Parathyroid adenoma (tissue), 2 donors: ENCODE data around the gene ITFG1.

Experiments used
- H2AFZ ChIP-seq: fragments of 300-600 bp; sonication (generic); one replicate; pipeline ENCODE4 v1.7.0; 2017; ENCODE audit warnings: antibody characterized with exemption, mild to moderate bottlenecking
- H3K27ac ChIP-seq: fragments of 300-600 bp; sonication (generic); one replicate; pipeline ENCODE4 v1.7.0; 2017
- H3K27me3 ChIP-seq: fragments of 300-600 bp; sonication (generic); one replicate; pipeline ENCODE4 v1.7.0; 2017; ENCODE audit warnings: low read length; ENCODE audit not compliant: control insufficient read depth, insufficient read depth
- H3K36me3 ChIP-seq: fragments of 300-600 bp; sonication (generic); one replicate; pipeline ENCODE4 v1.7.0; 2017; ENCODE audit warnings: low read length; ENCODE audit not compliant: control insufficient read depth, insufficient read depth
- H3K4me1 ChIP-seq: fragments of 300-600 bp; sonication (generic); one replicate; pipeline ENCODE4 v1.7.0; 2017; ENCODE audit warnings: control low read depth
- H3K4me2 ChIP-seq: fragments of 300-600 bp; sonication (generic); one replicate; pipeline ENCODE4 v1.7.0; 2017; ENCODE audit warnings: low read length
- H3K4me3 ChIP-seq: fragments of 300-600 bp; sonication (generic); one replicate; pipeline ENCODE4 v1.7.0; 2017; ENCODE audit warnings: low read depth, low read length
- H3K79me2 ChIP-seq: fragments of 300-600 bp; sonication (generic); one replicate; pipeline ENCODE4 v1.7.0; 2017; ENCODE audit warnings: control low read depth
- H3K9ac ChIP-seq: fragments of 300-600 bp; sonication (generic); one replicate; pipeline ENCODE4 v1.7.0; 2017; ENCODE audit warnings: mild to moderate bottlenecking
- H3K9me3 ChIP-seq: fragments of 300-600 bp; sonication (generic); one replicate; pipeline ENCODE4 v1.7.0; 2017; ENCODE audit warnings: low read length; ENCODE audit not compliant: control insufficient read depth
- CTCF ChIP-seq: fragments of 300-600 bp; sonication (generic); IDR thresholded peaks from one replicate; pipeline ENCODE4 v1.7.0; 2017; ENCODE audit warnings: antibody characterized with exemption, mild to moderate bottlenecking
- donor health status: primary hyperparathyroidism.

Gene ITFG1

GRCh38 chr16:47262938-47263337 is 197.9 kb downstream of the ITFG1 start:
- H3K4me1 ChIP-seq, result no peaks in the 10 kb centered on the region
- TF ChIP-seq CTCF, result no peak
- no peaks in the 10 kb centered on the region for H3K9me3 ChIP-seq
- no peaks in the 10 kb centered on the region for H3K79me2 ChIP-seq
- no peaks in the 10 kb centered on the region for H3K27me3 ChIP-seq
- no peak overlapping the region for H3K4me2 ChIP-seq
- no peak overlapping the region for H3K27ac ChIP-seq
- no peak overlapping the region for H3K9ac ChIP-seq
- no peak overlapping the region for H2AFZ ChIP-seq
- H3K36me3 ChIP-seq, result no peaks in the 10 kb centered on the region
- H3K4me3 ChIP-seq, result no peak overlapping the region

- H3K4me2 ChIP-seq, result no peak overlapping the region
- TF ChIP-seq CTCF, result no peak
- no peak overlapping the region for H3K9ac ChIP-seq
- no peaks in the 10 kb centered on the region for H3K27me3 ChIP-seq
- no peak overlapping the region for H2AFZ ChIP-seq
- no peaks in the 10 kb centered on the region for H3K9me3 ChIP-seq
- H3K36me3 ChIP-seq, result no peaks in the 10 kb centered on the region
- H3K4me1 ChIP-seq, result no peaks in the 10 kb centered on the region
- no peak overlapping the region for H3K27ac ChIP-seq
- no peak overlapping the region for H3K4me3 ChIP-seq
- H3K79me2 ChIP-seq, result no peaks in the 10 kb centered on the region
Observed at GRCh38 chr16:47260503-47260902, 200.4 kb downstream of the ITFG1 start.

- Histone ChIP-seq H3K4me2 (no peak overlapping the region), H3K27ac (no peak overlapping the region), H3K4me3 (no peak overlapping the region), H3K36me3 (no peaks in the 10 kb centered on the region), H3K9me3 (no peaks in the 10 kb centered on the region), H3K9ac (no peak overlapping the region), H3K4me1 (no peaks in the 10 kb centered on the region), H3K79me2 (no peaks in the 10 kb centered on the region), H3K27me3 (no peaks in the 10 kb centered on the region), H2AFZ (no peak overlapping the region)
- TF ChIP-seq CTCF, result peak; percentile 43
Observed at GRCh38 chr16:47258874-47259461, 201.9 kb downstream of the ITFG1 start.

GRCh38 chr16:47254756-47255155 is 206.1 kb downstream of the ITFG1 start:
- Histone ChIP-seq H3K4me1 (no peaks in the 10 kb centered on the region), H3K4me3 (no peak overlapping the region), H3K9ac (no peak overlapping the region), H3K36me3 (no peaks in the 10 kb centered on the region), H3K79me2 (no peaks in the 10 kb centered on the region), H3K27ac (no peak overlapping the region), H3K4me2 (no peak overlapping the region), H2AFZ (no peak overlapping the region), H3K9me3 (no peaks in the 10 kb centered on the region), H3K27me3 (no peaks in the 10 kb centered on the region)
- TF ChIP-seq CTCF, result no peak

- Histone ChIP-seq H3K27me3 (no peaks in the 10 kb centered on the region), H3K27ac (no peak overlapping the region), H3K4me2 (no peak overlapping the region), H3K9ac (no peak overlapping the region), H3K36me3 (no peaks in the 10 kb centered on the region), H3K79me2 (no peaks in the 10 kb centered on the region), H3K4me3 (no peak overlapping the region), H2AFZ (no peak overlapping the region), H3K4me1 (no peaks in the 10 kb centered on the region), H3K9me3 (no peaks in the 10 kb centered on the region)
- TF ChIP-seq CTCF, result no peak
Observed at GRCh38 chr16:47250983-47251382, 209.9 kb downstream of the ITFG1 start.
